Measurements from ENCODE around the gene GYPC.
"Not testable (repeated sequence)": the region's sequence is repeated elsewhere in the genome, so short reads cannot be mapped to it uniquely, and the experiment has no call there.

Gene GYPC

DNA sequence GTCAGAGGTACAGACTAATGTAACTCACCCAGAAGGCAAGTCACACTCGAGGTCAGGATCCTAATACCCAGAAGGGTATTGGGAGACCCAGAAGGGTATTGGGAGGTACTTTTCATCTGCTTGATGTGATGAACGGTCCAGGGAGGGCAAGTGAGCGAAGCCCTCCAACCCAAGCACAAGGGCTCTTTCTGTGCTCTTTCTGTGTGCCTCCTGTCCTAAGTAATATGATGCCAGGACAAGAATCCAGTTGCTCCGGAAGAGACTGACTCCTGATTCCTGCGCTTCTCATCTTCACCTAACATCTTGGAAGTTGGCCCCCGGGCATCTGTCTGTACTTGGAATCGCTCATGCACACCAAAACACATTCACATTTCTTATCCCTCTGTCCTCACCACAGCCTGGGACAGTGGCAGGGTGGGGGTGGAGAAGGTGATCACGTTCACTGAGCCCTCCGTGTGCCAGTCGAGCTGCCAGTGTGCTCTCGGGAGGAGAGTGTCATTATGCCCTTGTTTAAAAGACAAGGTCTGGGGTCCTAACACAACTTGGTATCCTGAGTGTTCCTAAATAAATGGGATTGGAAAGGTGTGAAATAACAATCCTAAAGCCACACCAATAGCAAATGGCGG is 17.1 kb downstream of the GYPC start:
- no peak for DNase-seq

DNA sequence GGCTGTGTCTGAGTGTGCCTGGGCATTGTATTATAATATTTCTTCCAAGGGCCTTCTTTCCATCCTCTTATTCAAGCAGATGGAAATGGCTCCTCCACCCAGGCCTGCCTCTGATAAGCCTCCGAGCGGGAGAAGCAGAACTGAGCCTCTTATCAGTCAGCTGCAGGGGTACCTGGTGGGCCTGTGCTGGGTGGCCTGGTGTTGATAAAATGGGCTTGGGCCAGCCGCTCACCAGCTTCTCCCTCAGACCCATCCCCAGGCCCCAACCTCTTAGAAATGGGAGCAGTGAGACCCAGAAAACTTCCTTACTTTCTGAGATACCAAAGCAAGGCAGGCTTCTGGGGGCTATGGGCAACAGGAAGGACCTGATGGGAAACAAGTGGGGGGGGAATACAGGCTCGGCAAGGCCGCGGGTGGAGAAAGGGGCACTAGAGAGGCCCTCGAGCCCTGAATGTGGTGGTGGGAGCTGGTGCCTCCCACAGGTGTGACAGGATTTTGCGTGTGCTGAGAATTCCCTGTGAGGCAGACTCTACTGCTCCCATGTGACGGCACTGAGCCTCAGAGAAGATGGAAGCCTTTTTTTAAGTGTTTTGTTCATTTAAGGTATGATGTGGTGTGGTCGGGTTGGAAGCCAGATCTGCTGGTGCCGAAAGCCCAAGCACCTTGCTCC is 18.3 kb downstream of the GYPC start:
- no peak for DNase-seq

DNA sequence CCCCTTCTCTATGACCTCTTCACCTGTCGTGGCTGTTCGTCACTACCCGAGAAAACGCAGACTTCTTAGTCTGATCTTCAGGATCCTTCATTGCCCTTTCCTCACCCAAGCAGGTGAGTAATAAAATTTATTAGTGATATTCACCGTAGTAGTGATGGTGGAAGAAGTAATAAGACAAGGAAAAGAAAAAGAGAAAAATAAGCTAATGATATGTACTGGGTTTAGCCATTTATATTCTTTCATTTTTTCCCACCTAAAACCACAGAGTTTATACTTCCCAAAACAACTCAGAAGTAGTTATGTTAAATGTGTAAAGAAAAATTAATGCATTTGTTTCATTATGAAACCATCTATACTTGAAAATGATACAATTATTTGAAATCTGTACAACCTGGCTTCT is 19.7 kb downstream of the GYPC start:
- no peak for DNase-seq

DNA sequence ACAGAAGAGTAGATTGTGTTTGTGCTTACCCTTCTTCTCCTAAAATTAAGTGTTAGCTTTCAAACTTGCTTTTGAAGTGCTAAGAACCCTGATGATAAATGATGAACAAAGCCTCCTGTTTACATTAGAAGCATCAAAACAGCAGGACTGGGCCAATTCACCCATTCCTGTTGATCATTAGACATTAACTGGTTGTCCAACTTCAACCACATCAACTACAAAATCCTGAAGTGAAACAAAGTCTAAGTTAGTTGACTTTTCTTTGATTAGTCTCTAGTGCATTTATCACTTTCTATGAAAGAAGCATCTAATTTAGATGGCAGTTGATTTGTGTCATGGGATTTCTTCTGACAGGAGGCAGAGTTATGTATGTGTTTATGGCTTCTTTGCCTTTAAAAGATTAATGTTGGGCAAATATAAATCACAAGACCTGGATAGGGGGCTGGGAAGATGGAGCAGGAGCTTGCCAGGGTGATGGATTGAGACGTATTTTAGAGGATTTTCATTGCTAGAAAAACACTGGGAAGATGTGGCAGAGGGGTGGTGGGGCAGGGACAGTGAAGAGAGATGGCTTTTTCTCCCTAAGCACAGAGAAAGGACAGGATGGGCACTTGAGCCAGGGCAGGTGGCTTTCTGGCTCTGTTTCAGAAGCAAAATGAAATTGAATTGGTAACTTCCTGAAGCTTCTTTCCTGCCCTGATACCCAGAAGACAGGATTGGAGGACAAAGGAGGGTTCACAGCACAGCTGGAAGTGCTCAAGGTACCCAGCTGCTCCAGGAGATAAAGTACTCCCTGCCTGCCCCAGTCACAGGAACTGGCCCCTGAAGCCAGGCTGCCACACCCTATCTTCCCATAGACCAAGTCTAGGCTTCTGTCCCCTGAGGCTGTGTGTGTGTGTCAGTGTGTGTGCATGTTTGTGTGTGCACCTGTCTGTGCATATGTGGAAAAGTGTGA is 20.5 kb downstream of the GYPC start:
- DNase-seq, result no peak

DNA sequence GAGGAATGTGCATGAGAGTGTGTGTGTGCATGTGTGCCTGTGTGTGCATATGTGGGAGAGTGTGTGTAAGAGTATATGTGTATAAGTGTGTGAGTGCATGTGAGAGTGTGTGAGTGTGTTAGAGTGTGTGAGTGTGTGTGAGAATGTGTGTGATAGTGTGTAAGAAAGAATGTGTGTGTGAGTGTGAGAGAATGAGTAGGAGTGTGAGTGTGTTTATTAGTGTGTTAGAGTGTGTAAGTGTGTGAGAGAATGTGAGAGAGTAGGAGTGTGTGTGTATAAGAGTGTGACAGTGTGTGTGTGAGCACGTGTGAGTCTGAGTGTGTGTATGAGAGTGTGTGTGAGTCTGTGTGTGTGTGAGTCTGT is 21.2 kb downstream of the GYPC start:
- DNase-seq, result no peak

DNA sequence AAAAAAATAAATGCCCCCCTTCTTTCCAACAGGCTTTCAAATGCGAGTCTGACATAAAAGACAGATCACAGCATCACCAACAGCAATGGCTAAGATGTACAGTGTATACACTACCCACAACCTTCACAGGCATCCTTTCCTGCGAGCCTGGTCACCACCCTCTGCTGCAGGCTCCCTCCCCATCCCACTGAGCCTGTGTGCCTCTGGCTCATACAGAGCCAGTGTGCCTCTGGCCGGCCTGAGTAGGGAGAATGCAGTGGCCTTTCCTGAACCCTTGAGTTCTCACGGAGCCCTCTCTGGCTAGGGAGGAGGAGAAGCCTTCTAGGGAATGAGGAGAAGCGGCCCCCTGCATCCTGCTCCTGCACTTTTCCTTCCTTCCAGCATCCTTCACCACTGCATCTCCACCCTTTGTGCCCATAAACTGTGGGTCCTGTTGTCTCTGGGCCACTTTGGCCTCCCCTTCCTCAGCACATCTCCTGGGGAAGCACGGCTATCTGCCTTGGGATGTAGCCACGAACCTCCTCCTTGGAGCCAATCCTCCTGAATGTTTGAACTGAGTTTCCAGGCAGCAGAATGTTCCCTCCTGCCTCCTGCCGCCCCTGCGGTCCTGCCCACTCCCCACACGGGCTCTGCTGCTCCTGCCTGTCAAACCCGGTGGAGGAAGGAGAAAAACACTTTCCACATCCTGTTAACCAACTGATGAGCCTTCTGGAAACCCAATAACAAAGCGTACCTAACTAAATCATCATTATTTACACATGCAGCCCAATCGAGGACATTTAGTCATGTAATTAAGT is 22.5 kb downstream of the GYPC start:
- DNase-seq, result no peak

DNA sequence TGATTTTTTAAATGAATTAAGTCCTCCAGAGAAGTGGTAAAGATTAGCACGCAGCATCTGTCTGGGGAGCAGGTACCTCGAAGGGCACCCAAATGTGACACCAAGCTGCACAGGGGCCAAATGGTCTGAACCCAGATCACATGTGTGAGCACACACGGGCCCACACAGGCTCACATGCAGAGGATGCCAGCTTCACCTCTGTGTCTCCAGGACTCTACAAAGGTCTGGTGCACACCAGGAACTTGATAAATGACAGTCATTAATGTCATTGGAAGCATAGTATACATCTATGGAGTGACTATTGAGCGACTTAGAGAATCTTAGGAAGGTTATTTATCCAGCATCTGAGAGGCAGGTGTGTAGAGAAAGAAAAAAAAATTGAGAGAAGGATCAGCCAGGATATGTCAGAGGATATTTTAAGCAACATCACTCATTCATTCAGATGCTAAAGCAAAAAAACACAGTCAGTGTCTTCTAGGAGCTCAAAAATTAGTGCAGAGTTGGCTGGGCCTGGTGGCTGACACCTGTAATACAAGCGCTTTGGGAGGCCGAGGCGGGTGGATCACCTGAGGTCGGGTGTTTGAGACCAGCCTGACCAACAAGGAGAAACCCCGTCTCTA is 23.2 kb downstream of the GYPC start:
- DNase-seq, result no peak

DNA sequence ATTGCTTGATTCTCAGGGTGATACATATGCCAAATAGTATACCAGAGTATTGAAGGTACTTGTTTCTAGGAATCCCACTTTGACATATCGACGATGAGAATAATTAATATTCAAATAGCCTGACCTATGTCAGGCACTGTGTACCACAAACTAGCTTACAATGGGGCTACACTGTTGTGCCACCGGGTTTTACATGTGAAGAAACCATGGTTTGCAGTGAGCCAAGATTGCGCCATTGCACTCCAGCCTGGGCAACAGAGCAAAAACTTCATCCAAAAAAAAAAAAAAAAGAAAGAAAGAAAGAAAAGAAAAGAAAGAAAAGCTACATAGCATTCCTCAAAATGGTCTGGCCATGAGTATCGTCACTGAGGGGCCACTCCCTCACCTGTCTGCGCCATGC is 25.5 kb downstream of the GYPC start:
- no peak for DNase-seq

DNA sequence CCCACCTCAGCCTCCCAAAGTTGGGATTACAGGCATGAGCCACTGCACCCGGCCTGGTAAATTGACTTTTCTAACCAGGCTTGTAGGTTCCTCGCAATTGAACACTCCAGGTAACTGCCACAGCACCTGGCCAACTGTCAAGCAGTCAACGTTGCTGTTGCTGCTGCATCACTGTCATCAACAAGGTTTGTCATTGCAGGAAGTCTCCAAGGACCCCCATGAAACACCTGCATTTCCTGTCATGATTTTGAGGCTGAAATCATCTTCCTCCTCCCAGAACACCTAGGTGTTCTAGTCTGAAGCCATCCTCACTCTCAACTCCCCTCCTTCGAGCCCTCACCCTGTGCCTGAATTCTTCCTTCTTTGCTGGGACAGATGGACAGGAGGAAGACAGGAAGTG is 29.7 kb downstream of the GYPC start:
- no peak for DNase-seq

DNA sequence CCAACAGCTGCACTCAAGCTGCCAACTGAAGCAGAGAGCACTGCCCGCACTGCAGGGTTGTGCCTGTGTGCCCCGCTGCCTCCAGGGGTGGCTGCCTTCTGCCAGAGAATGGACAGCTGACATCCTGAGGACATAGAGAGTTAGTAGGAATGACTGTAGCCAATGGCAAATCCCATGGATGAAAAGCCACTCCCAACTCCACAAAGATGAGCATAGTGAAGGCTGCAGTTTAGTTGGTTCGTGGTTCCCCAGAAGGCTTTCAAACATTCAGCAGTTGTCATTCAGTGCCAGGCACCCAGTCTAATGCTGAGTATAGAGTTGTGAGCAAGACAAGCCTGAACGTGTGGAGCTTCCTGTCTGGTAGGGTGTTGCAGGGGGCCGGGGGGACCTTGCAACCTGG is 30.3 kb downstream of the GYPC start:
- DNase-seq, result no peak

DNA sequence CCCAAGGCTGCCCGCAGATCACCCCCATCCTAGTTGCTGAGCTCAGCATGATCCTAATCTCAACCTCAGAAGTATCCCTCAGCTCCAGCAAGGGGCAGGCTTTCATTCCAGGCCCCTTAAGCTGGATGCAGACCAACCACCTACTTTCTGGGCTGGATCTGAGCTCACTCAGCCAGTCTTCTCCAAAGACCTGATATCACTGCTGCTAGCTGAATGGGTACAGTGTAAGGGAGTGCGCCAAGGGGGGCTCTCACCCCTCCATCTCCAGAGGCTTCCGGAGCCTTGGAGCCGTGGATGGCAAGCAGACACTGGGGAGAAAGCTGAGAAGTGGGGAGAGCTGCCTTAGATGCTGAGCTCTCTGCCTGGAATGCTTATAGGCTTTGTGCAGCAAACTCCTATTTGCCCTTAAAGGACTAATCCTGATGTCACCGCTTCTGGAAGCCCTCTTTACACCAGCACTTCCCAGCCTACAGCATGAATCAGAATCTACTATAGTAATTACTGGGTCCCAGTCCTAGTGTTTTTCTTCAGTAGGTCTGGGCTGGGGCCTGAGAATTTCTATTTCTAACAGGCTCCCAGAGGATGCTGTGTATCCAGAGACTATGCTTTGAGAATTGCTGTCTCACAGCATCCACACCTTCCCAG is 31.0 kb downstream of the GYPC start:
- DNase-seq, result no peak

DNA sequence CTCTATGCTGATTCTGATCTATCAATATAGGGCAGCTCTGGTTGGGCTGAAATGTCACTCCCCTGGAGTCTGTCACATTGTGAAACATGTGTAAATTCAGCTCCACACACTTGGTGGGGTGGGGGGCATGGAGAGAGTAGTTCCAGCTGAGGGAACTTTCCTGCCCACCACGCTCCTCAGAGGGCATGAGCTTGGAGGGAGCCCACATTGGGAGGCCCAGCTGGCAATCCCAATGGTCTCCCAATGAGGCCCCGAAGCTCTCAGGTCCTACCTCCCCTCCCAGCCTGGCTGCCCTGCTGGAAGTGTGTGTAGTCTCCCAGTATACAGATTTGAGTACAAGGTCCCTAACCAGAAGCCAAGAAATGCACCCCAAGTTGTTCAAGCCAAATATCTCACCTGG is 31.5 kb downstream of the GYPC start:
- DNase-seq, result no peak

DNA sequence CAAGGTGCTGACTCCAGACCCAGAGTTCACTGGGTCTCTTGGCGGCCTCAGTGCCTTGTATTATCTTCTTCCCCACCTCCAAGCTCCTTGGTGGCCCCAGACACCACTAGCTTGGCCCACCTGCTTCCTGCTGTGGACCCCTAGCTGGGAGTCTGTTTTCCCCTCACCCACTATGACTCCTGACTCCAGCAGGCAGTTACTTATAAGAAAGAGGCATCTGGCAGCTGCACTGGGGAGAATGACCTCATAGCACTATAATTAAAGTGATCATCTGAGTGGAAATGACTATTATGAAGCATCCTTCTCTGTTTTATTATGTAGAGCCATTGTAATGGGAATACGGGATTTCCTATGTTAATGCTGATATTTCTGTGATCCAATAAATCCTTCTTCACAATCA is 32.6 kb downstream of the GYPC start:
- not testable (repeated sequence) for DNase-seq

DNA sequence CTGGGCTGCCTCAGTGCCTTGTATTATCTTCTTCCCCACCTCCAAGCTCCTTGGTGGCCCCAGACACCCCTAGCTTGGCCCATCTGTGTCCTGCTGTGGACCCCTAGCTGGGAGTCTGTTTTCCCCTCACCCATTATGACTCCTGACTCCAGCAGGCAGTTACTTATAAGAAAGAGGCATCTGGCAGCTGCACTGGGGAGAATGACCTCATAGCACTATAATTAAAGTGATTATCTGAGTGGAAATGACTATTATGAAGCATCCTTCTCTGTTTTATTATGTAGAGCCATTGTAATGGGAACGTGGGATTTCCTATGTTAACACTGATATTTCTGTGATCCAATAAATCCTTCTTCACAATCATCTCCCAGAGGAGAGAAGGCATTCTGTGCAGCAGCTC is 36.3 kb downstream of the GYPC start:
- not testable (repeated sequence) for DNase-seq

DNA sequence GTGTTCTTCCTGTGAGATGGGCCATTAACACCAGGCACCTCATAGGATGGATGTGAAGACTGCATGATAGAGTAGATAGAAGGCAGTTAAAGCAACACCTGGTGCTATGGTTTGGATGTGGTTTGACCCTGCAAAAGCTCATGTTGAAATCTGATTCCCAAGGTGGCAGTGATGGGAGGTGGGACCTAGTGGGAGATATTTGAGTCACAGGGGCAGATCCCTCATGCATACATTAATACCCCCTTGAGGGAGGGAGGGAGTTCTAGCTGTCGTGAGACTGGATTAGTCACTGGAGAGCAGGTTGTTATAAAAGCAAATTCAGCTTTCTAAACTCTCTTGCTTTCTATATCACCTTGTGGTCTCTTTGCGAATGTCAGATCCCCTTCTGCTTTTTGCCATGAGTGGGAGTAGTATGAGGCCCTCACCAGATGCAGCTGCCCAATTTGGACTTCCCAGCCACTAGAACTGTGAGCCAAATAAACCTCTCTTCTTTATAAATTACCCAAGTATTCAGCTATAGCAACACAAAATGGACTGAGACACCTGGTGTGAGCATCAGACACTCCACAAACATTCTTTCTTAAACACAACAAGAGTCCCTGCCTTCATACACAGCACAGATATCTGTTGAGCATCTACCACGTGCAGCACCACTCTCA is 37.1 kb downstream of the GYPC start:
- not testable (repeated sequence) for DNase-seq

DNA sequence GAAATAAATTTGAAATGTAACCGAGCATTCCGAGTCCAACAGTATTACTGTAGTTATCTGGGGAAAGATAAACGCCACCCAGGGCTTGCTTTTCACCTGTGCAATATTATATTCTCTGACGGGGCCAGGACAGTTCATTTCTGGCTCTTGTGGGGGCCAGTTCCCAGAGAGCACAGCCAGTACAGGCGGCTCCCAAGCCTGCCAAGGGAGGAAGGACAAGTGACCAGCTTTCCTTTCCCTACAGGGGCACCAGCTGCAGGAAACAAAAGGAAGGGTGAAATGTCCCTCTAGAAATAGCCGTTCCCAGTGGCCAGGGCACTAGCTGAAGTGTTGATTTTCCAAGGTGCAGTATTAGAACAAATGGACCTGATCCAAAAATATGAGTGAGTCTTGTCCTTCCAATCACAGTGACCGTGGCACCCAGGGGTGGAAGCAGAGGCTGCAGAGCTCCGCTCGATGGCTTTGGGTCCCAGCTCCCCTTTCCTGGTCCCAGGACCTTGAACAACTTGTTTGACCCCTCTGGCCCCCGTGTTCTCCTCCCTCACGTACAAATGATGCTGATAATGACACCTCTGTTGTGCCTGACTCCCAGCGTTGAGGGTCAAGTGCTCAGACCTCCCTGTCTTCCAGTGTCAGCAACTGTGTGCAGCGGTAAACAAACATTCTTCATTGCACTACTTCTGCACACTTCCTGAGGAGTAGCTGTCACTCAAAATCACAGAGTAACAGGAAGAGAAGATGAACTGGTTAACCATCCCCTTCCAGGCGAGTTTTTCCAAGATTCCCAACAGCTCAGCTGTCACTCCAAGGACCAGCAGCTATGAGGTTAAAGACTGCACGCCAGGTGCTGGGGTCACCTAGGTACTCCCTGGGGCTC is 40.9 kb downstream of the GYPC start:
- DNase-seq, result no peak

DNA sequence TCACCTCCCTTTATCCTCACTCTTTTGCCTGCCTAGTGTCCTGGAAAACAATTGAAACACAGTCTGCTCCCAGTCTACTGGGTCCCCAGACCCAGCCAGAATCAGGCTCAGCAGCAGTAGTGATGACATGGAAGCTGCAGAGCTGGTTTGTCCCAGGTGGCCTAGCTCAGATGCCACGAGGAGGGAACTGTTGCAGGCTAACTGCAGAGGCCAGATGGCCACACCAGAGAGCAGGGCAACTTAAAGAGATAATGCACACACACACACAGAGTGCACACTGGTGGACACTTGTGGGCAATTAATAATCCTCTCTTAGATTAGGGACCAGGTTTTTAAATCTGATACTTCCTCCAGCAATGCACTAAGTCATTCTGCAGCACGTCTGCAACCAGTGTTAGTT is 42.4 kb downstream of the GYPC start:
- no peak for DNase-seq

DNA sequence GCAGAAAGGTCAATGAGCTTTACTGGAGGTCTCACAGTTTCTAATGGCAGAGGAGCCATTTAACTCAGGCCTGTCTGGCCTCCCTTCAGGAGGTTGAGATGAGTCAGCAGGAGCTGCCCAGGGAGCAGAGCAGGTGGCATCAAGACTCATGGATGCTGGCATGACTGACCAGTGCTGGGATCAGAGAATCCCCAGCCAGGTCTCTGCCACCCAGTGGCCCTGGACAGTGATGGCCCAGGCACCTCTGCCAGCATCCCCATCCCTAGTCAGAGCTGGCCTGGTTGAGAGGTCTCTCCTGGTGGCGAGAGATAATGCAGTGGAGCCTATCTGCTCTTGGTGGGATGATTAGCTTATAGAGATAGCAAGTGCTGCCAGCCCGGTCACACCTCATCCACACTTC is 43.1 kb downstream of the GYPC start:
- DNase-seq, result no peak

DNA sequence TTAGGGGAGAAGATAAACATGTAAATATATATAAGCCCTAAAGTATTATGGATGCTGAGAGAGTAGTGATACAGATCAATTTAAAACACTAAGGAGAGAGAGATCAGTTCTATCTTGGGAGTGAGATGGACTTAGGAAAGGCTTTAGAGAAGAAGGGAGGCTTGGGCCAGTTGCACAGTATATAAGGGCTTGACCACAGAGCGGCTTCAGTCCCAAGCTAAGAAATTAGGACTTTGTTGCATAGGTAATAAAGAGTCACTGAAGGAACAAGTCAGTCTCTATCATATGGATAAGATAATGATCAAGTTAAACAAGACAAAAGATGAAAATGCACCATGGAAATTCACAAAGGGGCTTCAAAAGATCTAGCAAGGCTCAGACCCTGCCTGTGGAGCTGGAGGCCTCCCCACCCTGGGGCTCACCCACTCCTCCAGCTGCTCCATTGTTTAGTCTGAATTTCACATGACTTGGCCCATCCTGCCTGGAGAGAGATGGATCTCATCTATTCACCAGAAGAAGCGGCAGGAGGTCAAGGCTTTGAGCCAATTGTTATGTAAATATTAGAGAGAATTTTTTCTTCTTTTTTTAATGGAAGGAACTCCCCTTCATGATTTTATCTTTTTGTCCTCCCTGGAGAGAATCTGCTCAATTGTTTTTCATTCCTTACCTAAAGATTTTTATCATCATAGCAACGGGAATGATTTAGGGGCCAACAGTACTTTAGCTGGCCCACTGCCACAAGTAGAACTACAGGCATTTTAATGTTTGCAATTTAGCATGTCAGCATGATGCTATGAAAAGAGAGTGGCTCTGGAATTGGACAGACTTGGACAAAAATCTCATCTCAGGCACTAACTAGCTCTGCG is 44.0 kb downstream of the GYPC start:
- DNase-seq, result no peak

DNA sequence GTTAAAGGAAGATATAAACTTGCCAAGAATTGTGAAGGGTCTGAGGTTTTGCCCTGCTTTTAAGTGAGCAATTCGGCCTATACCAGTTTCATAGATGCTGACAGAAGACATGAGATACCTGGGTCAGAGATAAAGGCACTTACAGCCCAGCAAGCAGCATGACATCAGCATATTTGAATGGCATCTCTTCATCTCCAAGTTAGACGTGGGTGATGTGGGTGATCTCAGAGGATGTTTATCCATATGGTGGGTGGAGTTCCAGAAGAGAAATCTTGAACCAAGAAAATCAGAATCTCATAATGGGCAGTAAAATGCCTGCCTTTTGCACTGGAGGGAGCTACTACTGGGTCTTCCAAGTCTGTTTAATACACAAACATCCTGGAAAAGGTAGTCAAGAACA is 44.7 kb downstream of the GYPC start:
- DNase-seq, result no peak
